ENCODE results near the gene POLA1.

DNA sequence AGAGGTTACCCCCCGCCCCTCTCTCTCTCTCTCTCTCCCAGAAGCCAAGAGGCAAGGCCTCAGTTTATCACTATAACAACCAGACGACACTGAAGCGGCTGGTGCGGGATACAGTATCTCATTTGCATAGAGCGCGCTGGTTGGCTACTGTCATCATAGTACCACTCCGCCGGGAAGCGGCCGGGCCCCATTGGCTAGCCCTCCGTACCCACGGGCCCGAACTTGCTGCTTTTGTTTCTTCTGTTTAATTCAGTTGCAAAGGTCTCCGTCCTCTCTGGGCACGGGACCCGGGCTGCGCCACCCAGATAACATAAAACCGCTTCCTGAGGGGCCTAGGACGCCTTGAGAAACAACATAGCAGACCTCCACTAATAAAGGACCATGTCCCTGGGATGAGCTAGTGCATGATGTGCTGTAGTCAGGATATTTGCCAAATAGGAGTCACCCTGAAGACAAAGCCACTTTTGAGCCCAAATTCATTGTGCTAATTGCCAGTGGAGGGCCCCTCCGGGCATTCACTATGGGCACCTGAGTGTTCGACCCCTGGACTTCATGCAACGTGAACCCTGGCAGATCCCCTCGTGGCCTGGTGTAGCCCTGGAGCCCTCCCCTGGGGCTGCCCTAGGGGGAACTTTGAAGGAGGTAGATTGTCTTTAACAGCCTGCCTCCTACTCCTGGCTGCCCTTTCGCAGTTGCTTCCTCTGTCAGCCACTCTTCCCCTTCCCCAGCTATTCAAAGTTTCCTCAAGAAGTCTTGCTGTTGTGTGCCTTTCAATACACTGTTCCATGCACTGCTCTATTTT is 46.3 kb upstream of the POLA1 start, which contains the start of gene PCYT1B:
- TF ChIP-seq POLR2AphosphoS5 (IDR thresholded peaks at IDR 0.05; ENCODE audit: low read depth), result no peak
- TF ChIP-seq, protein P1, sequence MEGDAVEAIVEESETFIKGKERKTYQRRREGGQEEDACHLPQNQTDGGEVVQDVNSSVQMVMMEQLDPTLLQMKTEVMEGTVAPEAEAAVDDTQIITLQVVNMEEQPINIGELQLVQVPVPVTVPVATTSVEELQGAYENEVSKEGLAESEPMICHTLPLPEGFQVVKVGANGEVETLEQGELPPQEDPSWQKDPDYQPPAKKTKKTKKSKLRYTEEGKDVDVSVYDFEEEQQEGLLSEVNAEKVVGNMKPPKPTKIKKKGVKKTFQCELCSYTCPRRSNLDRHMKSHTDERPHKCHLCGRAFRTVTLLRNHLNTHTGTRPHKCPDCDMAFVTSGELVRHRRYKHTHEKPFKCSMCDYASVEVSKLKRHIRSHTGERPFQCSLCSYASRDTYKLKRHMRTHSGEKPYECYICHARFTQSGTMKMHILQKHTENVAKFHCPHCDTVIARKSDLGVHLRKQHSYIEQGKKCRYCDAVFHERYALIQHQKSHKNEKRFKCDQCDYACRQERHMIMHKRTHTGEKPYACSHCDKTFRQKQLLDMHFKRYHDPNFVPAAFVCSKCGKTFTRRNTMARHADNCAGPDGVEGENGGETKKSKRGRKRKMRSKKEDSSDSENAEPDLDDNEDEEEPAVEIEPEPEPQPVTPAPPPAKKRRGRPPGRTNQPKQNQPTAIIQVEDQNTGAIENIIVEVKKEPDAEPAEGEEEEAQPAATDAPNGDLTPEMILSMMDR (IDR thresholded peaks at IDR 0.05; ENCODE audit: insufficient read depth, low read length), result no peak

Data from HL-60 (cell line).